Tibial artery (tissue), 4 donors: ENCODE measurements around the gene CAPN7.
A peak's percentile ranks its signal among the peaks of the same experiment; 100 is the strongest.

ENCODE experiments used
- DNase-seq, 2 donors: peaks; one replicate each; pipeline ENCODE4 v3.0.0-alpha.2; 2019
- H3K27ac ChIP-seq, 2 donors: fragments of 200-600 bp; sonication (generic) in 1 of 2; 1 replicate in 1 of 2; 2 replicates in 1 of 2; pipeline ENCODE4 v1.5.1; 2018 to 2019; ENCODE audit warnings: mild to moderate bottlenecking in 1 of 2
- H3K27me3 ChIP-seq, 2 donors: fragments of 200-600 bp; sonication (generic) in 1 of 2; one replicate each; pipeline versions ENCODE4 v1.5.1 to v1.6.0; 2016 to 2019
- H3K36me3 ChIP-seq, 3 donors: fragments of 200-600 bp; sonication (generic) in 2 of 3; one replicate each; pipeline ENCODE4 v1.5.1; 2016 to 2019; ENCODE audit warnings: mild to moderate bottlenecking in 2 of 3
- H3K4me1 ChIP-seq, 4 donors: fragments of 200-600 bp; sonication (generic) in 2 of 4; 1 replicate in 3 of 4; 2 replicates in 1 of 4; pipeline ENCODE4 v1.5.1; 2016 to 2019
- H3K4me3 ChIP-seq, 2 donors: fragments of 200-600 bp; sonication (generic) in 1 of 2; 1 replicate in 1 of 2; 2 replicates in 1 of 2; pipeline ENCODE4 v1.5.1; 2018 to 2019; ENCODE audit warnings: mild to moderate bottlenecking in 2 of 2
- H3K9me3 ChIP-seq, 3 donors: fragments of 200-600 bp; sonication (generic) in 1 of 3; one replicate each; pipeline ENCODE4 v1.5.1; 2016 to 2019
- CTCF ChIP-seq, 2 experiments: fragments of 200-600 bp in 1 of 2; fragments of 450-650 bp in 1 of 2; IDR thresholded peaks; one replicate each; pipeline ENCODE4 v1.5.1; 2017 to 2019; ENCODE audit warnings: antibody characterized with exemption in 2 of 2, mild to moderate bottlenecking in 1 of 2, moderate library complexity in 1 of 2
- intact Hi-C: fragments of 100-400 bp; cut with DNase I; formaldehyde crosslinking; loops from one replicate; pipeline ENCODE4 v1.15.0; 2023; ENCODE audit warnings: low total_unique reads

The CAPN7 gene

GRCh38 chr3:15290736-15291135 is 84.7 kb downstream of the CAPN7 start:
- no peak for DNase-seq
- H3K36me3 ChIP-seq: no peaks in the 10 kb centered on the region
- intact Hi-C loops: no loop called here
- H3K4me3 ChIP-seq: no peak overlapping the region
- TF ChIP-seq CTCF (IDR thresholded peaks at IDR 0.05): no peak
- no peaks in the 10 kb centered on the region for H3K27me3 ChIP-seq
- no peaks in the 10 kb centered on the region for H3K9me3 ChIP-seq
- peak overlapping the region; percentile 82 to 84 for H3K27ac ChIP-seq
- H3K4me1 ChIP-seq: peaks cover 0 to 82% (median 40%) of the 10 kb centered on the region in 4 donors

GRCh38 chr3:15291589-15292541 is 85.8 kb downstream of the CAPN7 start:
- Histone ChIP-seq H3K27ac (peak overlapping the region; percentile 82 to 84), H3K4me3 (no peak overlapping the region), H3K9me3 (no peaks in the 10 kb centered on the region), H3K4me1 (peaks cover 0 to 82% (median 40%) of the 10 kb centered on the region in 4 donors), H3K27me3 (no peaks in the 10 kb centered on the region), H3K36me3 (no peaks in the 10 kb centered on the region)
- intact Hi-C loops: no loop called here
- DNase-seq: peak in 1 of 2 donors; percentile 66
- no peak for TF ChIP-seq CTCF (IDR thresholded peaks at IDR 0.05)

GRCh38 chr3:15292765-15293522 is 86.9 kb downstream of the CAPN7 start:
- peaks cover 0 to 81% (median 39%) of the 10 kb centered on the region in 4 donors for H3K4me1 ChIP-seq
- intact Hi-C loops: no loop called here
- peak; percentile 76 to 97 for DNase-seq
- peak overlapping the region in 1 of 2 donors; percentile 13 for H3K4me3 ChIP-seq
- no peaks in the 10 kb centered on the region for H3K9me3 ChIP-seq
- no peaks in the 10 kb centered on the region for H3K27me3 ChIP-seq
- no peaks in the 10 kb centered on the region for H3K36me3 ChIP-seq
- no peak for TF ChIP-seq CTCF (IDR thresholded peaks at IDR 0.05)
- peak overlapping the region; percentile 82 to 84 for H3K27ac ChIP-seq

- DNase-seq: peak; percentile 55 to 78
- Histone ChIP-seq H3K9me3 (no peaks in the 10 kb centered on the region), H3K36me3 (no peaks in the 10 kb centered on the region), H3K27me3 (no peaks in the 10 kb centered on the region), H3K27ac (peak overlapping the region; percentile 82 to 84), H3K4me1 (peaks cover 0 to 90% (median 43%) of the 10 kb centered on the region in 4 donors), H3K4me3 (no peak overlapping the region)
- no peak for TF ChIP-seq CTCF (IDR thresholded peaks at IDR 0.05)
- intact Hi-C loops: no loop called here
Measured at GRCh38 chr3:15294929-15295328, 88.9 kb downstream of the CAPN7 start.

GRCh38 chr3:15295506-15295905 is 89.5 kb downstream of the CAPN7 start:
- H3K36me3 ChIP-seq: no peaks in the 10 kb centered on the region
- peak; percentile 62 to 63 for DNase-seq
- no peaks in the 10 kb centered on the region for H3K27me3 ChIP-seq
- no peak for TF ChIP-seq CTCF (IDR thresholded peaks at IDR 0.05)
- H3K4me1 ChIP-seq: peaks cover 0 to 90% (median 44%) of the 10 kb centered on the region in 4 donors
- intact Hi-C loops: no loop called here
- no peaks in the 10 kb centered on the region for H3K9me3 ChIP-seq
- H3K27ac ChIP-seq: peak overlapping the region; percentile 82 to 84
- H3K4me3 ChIP-seq: no peak overlapping the region
